Measurements from ENCODE around the gene DLGAP1. TPM values are rescaled to one million over a fixed set of nuclear protein-coding genes. Genes with fewer than 3 reads are reported as not detected.

DLGAP1 gene
- total RNA-seq, 1 experiment from 2014 or later, result not detected

GRCh38 chr18:4125627-4126230, 329.4 kb downstream of the DLGAP1 start:
- no peak overlapping the region for H3K4me3 Mint-ChIP-seq (ENCODE audit: unreplicated experiment)
- BruUV-seq (replicated peaks), result no TSS peak
- TF ChIP-seq, protein P1, sequence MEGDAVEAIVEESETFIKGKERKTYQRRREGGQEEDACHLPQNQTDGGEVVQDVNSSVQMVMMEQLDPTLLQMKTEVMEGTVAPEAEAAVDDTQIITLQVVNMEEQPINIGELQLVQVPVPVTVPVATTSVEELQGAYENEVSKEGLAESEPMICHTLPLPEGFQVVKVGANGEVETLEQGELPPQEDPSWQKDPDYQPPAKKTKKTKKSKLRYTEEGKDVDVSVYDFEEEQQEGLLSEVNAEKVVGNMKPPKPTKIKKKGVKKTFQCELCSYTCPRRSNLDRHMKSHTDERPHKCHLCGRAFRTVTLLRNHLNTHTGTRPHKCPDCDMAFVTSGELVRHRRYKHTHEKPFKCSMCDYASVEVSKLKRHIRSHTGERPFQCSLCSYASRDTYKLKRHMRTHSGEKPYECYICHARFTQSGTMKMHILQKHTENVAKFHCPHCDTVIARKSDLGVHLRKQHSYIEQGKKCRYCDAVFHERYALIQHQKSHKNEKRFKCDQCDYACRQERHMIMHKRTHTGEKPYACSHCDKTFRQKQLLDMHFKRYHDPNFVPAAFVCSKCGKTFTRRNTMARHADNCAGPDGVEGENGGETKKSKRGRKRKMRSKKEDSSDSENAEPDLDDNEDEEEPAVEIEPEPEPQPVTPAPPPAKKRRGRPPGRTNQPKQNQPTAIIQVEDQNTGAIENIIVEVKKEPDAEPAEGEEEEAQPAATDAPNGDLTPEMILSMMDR (IDR thresholded peaks at IDR 0.05; ENCODE audit: unreplicated experiment), result no peak
- no peaks in the 10 kb centered on the region for H3K9me3 Mint-ChIP-seq (ENCODE audit: unreplicated experiment)
- H3K27ac Mint-ChIP-seq (ENCODE audit: low read depth, unreplicated experiment), result no peak overlapping the region
- intact Hi-C loops (cut with micrococcal nuclease), result no loop called here
- ChIA-PET CTCF (interaction anchor here (0.5 to 1.3 kb wide), 4 partner anchors 19 to 933 kb away, joined by 3 to 6 read pairs (median 3); no protein-coding TSS in a partner anchor), POLR2A (no interaction called here)
- H3K36me3 Mint-ChIP-seq (ENCODE audit: insufficient read depth, unreplicated experiment), result no peaks in the 10 kb centered on the region
- no peak for DNase-seq (ENCODE audit: unreplicated experiment)
- H3K4me1 Mint-ChIP-seq (ENCODE audit: insufficient read depth, unreplicated experiment), result peaks cover 11% of the 10 kb centered on the region
- peaks cover 67% of the 10 kb centered on the region for H3K27me3 Mint-ChIP-seq (ENCODE audit: insufficient read depth, unreplicated experiment)

DNA sequence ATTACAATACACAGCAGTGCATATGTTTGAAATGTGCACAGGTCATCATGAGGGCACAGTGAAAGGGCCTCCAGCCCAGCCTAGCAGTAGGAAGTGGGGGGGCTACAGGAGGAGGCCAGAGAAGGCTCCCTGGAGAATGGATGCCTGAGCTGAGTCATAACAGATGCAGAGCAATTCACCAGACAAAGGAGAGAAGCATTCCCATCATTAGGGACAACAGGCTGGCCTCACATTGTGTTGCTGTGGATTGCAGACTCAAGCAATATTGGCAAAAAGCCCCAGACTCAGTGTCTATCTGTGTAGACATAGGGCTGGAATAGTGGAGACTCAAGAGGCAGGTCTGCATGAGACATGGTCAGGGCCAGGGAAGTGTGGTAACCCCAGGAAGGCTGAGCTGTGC, 329.9 kb downstream of the DLGAP1 start:
- no peak for DNase-seq (ENCODE audit: unreplicated experiment)
- Mint-ChIP-seq H3K4me3 (ENCODE audit: unreplicated experiment) (no peak overlapping the region), H3K4me1 (ENCODE audit: insufficient read depth, unreplicated experiment) (peaks cover 11% of the 10 kb centered on the region), H3K9me3 (ENCODE audit: unreplicated experiment) (no peaks in the 10 kb centered on the region), H3K36me3 (ENCODE audit: insufficient read depth, unreplicated experiment) (no peaks in the 10 kb centered on the region), H3K27me3 (ENCODE audit: insufficient read depth, unreplicated experiment) (peaks cover 66% of the 10 kb centered on the region), H3K27ac (ENCODE audit: low read depth, unreplicated experiment) (no peak overlapping the region)
- POLR2A ChIA-PET, result no interaction called here
- BruUV-seq (replicated peaks), result no TSS peak
- TF ChIP-seq, protein P1 (IDR thresholded peaks at IDR 0.05; ENCODE audit: unreplicated experiment), result no peak
- intact Hi-C loops (cut with micrococcal nuclease), result no loop called here
- CTCF ChIA-PET, result interaction anchor here (0.5 to 1.3 kb wide), 3 partner anchors 19 to 607 kb away, joined by 3 to 6 read pairs (median 3); no protein-coding TSS in a partner anchor

DNA sequence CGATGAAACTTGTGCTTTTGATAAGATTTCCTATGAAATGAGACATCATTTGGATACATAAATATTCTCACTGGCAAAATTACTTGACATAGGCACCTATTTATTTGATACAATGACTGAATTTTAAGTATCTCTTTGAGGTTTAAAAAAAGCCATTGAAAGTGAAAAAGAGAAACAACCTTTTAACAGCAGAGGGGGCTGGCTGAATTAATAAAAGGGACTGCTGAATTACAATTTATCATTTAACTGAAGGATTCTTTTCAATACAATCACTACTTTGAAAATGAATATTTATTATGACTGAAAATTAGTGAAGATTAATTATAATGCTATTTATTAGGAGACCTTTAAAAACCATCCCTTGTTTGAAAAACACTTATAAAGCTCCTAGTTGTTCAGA, 335.3 kb downstream of the DLGAP1 start:
- peaks cover 15% of the 10 kb centered on the region for H3K27me3 Mint-ChIP-seq (ENCODE audit: insufficient read depth, unreplicated experiment)
- no peaks in the 10 kb centered on the region for H3K36me3 Mint-ChIP-seq (ENCODE audit: insufficient read depth, unreplicated experiment)
- ChIA-PET POLR2A (no interaction called here), CTCF (interaction anchor here (0.6 to 3.6 kb wide), 3 partner anchors 12 to 1193 kb away, joined by 3 to 50 read pairs (median 3); no protein-coding TSS in a partner anchor)
- intact Hi-C loops (cut with micrococcal nuclease), result loop anchor here (5.0 kb wide), 1 partner anchor 937 kb away; no protein-coding TSS in a partner anchor
- H3K9me3 Mint-ChIP-seq (ENCODE audit: unreplicated experiment), result no peaks in the 10 kb centered on the region
- peaks cover 1% of the 10 kb centered on the region for H3K4me1 Mint-ChIP-seq (ENCODE audit: insufficient read depth, unreplicated experiment)
- H3K27ac Mint-ChIP-seq (ENCODE audit: low read depth, unreplicated experiment), result no peak overlapping the region
- no peak overlapping the region for H3K4me3 Mint-ChIP-seq (ENCODE audit: unreplicated experiment)
- TF ChIP-seq, protein P1 (IDR thresholded peaks at IDR 0.05; ENCODE audit: unreplicated experiment), result no peak
- no peak for DNase-seq (ENCODE audit: unreplicated experiment)
- BruUV-seq (replicated peaks), result no TSS peak

GRCh38 chr18:4119127-4119648, 335.9 kb downstream of the DLGAP1 start:
- no peaks in the 10 kb centered on the region for H3K4me1 Mint-ChIP-seq (ENCODE audit: insufficient read depth, unreplicated experiment)
- TF ChIP-seq, protein P1 (IDR thresholded peaks at IDR 0.05; ENCODE audit: unreplicated experiment), result no peak
- no TSS peak for BruUV-seq (replicated peaks)
- H3K4me3 Mint-ChIP-seq (ENCODE audit: unreplicated experiment), result no peak overlapping the region
- POLR2A ChIA-PET, result no interaction called here
- intact Hi-C loops (cut with micrococcal nuclease), result no loop called here
- H3K9me3 Mint-ChIP-seq (ENCODE audit: unreplicated experiment), result peaks cover 2% of the 10 kb centered on the region
- peaks cover 15% of the 10 kb centered on the region for H3K27me3 Mint-ChIP-seq (ENCODE audit: insufficient read depth, unreplicated experiment)
- CTCF ChIA-PET, result interaction anchor here (0.6 to 3.6 kb wide), 5 partner anchors 12 to 1298 kb away, joined by 3 to 50 read pairs (median 3); no protein-coding TSS in a partner anchor
- H3K27ac Mint-ChIP-seq (ENCODE audit: low read depth, unreplicated experiment), result no peak overlapping the region
- H3K36me3 Mint-ChIP-seq (ENCODE audit: insufficient read depth, unreplicated experiment), result no peaks in the 10 kb centered on the region
- no peak for DNase-seq (ENCODE audit: unreplicated experiment)
